ENCODE results near the gene AMER2. TPM values are rescaled to one million over a fixed set of nuclear protein-coding genes. Genes with fewer than 3 reads are reported as not detected.

AMER2 gene
- total RNA-seq, 4 donors from 2014 or later = 0.09 to 0.95 TPM; not detected in 2

DNA sequence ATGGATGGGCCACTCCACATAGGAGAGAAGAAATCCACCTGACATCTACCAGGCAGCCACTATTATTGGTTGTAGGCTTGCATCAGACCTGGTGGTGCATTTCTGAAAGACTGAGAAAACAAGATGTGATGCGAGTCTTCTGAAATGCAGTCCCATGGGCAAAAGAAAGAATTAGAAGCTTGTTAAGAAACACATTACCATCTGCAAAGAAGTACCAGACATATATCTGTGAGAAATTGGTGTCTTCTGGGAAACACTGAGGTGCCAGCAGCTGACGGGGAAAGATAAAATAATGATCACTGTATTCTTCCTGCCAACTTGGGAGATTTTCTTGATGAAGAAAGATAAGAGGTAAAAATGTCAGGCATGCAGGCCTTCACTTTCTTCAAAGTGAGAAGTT is 14.4 kb downstream of the AMER2 start:
- no peak for DNase-seq (ENCODE audit: low spot score)
- no peak for ATAC-seq (ENCODE audit: low FRiP score)
- TF ChIP-seq, protein P1, sequence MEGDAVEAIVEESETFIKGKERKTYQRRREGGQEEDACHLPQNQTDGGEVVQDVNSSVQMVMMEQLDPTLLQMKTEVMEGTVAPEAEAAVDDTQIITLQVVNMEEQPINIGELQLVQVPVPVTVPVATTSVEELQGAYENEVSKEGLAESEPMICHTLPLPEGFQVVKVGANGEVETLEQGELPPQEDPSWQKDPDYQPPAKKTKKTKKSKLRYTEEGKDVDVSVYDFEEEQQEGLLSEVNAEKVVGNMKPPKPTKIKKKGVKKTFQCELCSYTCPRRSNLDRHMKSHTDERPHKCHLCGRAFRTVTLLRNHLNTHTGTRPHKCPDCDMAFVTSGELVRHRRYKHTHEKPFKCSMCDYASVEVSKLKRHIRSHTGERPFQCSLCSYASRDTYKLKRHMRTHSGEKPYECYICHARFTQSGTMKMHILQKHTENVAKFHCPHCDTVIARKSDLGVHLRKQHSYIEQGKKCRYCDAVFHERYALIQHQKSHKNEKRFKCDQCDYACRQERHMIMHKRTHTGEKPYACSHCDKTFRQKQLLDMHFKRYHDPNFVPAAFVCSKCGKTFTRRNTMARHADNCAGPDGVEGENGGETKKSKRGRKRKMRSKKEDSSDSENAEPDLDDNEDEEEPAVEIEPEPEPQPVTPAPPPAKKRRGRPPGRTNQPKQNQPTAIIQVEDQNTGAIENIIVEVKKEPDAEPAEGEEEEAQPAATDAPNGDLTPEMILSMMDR (IDR thresholded peaks at IDR 0.05) = no peak

DNA sequence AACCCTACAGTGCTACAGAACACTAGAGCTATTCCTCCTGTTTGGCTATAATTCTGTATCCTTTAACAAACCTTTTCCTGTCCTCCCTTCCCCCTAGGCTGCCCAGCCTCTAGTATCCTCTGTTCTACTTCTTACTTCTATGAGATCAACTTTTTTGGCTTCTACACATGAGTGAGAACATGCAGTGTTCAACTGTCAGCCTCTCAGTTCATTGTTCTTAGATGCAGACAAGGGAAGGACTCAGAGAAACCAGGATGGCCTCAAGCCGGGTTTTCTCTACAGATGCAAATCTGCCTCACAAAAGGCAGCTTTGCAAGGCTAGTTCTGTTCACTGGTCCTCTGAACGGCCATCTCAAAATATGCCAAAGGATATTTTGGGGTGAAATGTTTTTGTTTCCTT is 18.4 kb downstream of the AMER2 start:
- TF ChIP-seq, protein P1 (IDR thresholded peaks at IDR 0.05) = no peak
- DNase-seq (ENCODE audit: low spot score) = no peak
- no peak for ATAC-seq (ENCODE audit: low FRiP score)

DNA sequence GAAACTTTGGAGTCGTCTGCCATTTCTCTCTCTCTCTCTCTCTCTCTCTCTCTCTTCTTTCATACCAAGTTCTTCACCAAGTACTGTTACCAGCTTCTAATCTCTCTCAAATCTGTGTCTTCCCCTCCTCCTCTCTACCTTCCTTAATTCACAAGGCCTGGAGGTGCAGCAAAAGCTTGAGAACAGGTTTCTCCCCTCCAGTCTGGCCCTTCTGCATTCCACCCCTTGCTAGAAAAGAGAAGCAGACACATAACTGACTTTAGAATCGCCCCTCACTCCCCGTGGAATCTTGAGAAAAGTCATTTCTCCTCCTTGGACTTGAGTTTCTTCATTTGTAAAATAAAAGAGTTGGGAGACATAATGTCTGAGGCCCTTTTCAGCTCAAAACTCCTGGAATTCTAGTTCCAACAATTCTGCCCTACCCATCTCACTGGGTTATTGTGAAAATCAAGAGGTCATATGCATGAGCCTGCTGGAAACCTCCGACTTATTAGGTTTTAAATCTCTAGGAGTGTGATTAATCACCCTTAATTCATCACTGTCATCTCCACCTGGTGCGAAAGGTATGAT is 20.4 kb downstream of the AMER2 start:
- TF ChIP-seq, protein P1 (IDR thresholded peaks at IDR 0.05) = no peak
- no peak for ATAC-seq (ENCODE audit: low FRiP score)
- DNase-seq (ENCODE audit: low spot score) = no peak

DNA sequence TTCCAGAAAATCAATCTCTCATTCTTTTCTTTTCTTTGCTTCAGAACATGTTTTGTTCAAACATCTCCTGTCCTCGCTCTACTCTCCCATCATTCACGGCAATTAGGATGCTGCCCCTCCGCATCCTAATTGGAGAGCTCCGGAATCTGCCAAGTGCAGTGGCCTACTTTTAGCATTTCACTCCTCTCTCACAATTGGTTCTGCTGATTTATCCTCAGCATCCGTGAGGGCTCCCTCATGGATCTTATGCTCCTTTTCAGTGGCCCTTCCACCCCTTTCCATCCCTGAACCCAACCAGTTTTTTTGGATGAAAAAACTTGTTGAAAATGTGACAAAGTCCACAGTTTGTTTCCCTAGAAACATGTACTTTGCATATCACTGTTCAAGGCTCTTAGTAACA is 22.4 kb downstream of the AMER2 start:
- DNase-seq (ENCODE audit: low spot score) = no peak

DNA sequence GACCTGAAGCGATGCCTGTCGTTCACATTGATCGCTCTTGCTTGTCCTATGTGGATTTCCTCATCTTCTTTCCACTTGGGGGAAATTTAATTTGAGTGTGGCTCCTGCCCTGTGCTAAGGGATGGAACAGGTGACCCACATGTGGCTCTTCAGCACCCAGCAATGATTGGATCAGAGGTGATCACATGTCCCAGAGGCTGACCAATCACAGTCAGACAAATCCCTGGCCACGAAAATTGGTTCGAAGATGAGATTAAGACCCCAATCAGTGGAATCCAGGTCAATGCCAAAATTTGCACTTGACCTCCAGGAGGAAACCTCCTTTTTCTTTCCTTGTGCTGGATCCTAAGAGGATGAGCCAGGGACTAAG is 23.7 kb downstream of the AMER2 start:
- no peak for ATAC-seq (ENCODE audit: low FRiP score)
- DNase-seq (ENCODE audit: low spot score) = no peak
- TF ChIP-seq, protein P1 (IDR thresholded peaks at IDR 0.05) = no peak

More for the DNA sequence above, 22.4 kb downstream of the AMER2 start:
- TF ChIP-seq, protein P1 (IDR thresholded peaks at IDR 0.05) = no peak
- ATAC-seq (ENCODE audit: low FRiP score) = no peak

DNA sequence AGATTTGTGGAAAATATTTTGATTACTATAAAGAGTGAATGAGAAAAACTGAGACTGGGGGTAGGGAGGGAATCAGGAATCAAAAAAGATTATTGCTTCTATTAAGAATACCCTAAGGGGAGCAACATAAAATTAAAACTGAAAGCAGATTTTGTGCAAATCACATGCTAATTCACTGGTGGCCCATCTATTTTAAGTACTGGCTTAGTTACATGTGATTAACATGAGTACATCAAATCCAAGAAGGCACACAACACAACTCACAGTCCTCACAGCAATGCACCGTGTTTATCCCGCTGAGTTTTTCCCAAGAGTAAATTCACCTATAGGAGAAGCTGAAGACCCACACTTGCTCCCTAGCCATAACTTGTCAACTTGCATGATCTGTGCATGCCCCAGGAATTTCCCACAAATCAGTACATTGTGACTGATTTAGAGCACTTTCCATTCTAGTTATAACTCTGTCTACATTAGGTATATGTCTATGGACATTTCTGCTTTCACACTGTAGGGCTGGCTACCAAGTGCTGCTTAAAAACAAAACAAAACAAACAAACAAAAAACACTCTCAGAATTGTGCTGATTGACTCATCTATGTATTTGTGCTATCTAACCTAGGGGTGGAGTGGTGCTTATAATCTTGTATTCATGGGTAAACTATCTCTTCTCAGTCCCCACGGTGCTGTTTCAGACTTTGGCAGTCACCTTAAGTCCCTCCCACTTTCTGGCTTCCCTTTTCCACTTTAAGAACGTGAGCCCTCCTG is 24.3 kb downstream of the AMER2 start:
- DNase-seq (ENCODE audit: low spot score) = no peak
- TF ChIP-seq, protein P1 (IDR thresholded peaks at IDR 0.05) = no peak
- ATAC-seq (ENCODE audit: low FRiP score) = no peak

DNA sequence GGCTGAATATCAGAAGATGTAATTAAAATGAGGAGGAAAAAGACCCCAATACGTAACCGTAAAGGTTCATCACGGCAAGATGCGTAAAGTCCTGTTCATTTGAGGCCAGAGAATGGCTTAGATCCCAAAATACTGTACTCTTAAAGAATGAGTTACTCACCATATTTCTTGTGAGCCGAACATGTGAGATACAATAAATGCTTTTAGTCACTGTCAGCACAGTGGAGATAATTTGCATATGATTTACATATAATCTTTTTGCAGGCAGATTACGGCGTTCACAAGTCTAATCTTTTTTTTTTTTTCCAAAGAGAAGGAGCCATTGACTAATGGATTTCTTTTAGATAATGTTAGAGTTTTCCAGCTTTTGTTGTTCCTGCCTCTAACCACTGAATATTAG is 28.4 kb downstream of the AMER2 start:
- no peak for ATAC-seq (ENCODE audit: low FRiP score)
- no peak for DNase-seq (ENCODE audit: low spot score)
- TF ChIP-seq, protein P1 (IDR thresholded peaks at IDR 0.05) = no peak

All from omental fat pad (tissue), 4 donors.